ENCODE results near the gene ALKBH8.
A peak's percentile ranks its signal among the peaks of the same experiment; 100 is the strongest.

Gene ALKBH8, protein sequence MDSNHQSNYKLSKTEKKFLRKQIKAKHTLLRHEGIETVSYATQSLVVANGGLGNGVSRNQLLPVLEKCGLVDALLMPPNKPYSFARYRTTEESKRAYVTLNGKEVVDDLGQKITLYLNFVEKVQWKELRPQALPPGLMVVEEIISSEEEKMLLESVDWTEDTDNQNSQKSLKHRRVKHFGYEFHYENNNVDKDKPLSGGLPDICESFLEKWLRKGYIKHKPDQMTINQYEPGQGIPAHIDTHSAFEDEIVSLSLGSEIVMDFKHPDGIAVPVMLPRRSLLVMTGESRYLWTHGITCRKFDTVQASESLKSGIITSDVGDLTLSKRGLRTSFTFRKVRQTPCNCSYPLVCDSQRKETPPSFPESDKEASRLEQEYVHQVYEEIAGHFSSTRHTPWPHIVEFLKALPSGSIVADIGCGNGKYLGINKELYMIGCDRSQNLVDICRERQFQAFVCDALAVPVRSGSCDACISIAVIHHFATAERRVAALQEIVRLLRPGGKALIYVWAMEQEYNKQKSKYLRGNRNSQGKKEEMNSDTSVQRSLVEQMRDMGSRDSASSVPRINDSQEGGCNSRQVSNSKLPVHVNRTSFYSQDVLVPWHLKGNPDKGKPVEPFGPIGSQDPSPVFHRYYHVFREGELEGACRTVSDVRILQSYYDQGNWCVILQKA

DNA sequence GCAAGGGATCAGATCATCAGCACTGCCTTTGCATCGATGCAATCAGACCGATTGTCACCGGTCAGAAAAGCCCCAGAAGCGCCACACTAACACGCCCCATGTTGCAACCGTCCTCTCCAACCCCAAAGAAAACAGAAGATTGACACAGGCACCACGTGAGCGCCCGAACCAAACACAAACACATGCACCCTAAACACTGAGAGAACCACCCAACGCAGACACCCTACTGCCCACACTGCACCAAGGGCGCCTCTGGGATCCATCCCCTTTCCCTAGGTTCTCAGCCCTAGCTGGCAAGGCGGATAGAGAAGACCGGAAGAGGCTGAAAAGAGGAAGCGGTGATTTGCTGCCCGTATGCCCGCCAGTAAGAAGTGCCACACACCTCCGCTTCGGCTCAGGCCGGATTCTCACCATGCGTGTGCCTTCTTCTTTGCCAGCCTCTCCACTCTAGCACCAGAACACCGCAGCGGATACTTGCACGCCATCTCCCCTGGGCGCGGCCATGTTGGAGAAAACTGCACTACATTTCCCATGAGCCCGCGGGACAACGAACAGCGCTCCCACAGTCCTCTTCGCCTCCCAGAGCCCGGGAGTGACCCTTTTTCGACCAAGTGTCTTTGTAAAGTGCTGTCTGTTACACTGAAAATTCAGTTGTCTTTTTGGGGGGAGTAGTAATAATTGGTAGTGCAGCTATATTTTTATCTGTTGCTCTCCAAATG is at the start of gene ALKBH8:
ALKBH8 (minus strand) TSS at position 517 of the 719 bp plus-strand sequence. CDS start 4,842 bp downstream, outside the sequence.
- peak within 1 kb of the TSS; percentile 68 for H3K4me3 ChIP-seq (ENCODE audit: control insufficient read depth, low read depth, low read length)
- no peak for TF ChIP-seq CTCF (IDR thresholded peaks at IDR 0.05; ENCODE audit: control insufficient read depth, insufficient read depth, low read depth, low read length, missing control alignments)
- no peak for DNase-seq (ENCODE audit: low read depth)

DNA sequence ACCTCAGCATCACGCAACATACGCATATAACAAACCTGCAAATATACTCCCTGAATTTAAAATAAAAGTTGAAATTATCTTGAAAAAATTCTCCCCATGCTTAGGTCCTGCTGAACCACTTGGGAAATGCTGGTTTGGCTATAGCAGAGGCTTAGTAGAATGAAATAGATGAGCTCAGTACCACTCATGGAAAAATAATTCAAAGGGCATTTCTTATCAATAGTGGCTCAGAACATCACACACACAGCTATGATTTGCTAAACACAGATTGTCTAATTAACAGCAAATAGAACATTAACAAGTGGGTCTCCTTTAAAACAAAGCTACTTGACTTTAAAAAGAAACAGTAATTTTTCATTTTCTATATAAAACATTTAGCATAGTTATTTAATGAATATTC is 46.9 kb upstream of the ALKBH8 start:
- DNase-seq (ENCODE audit: low read depth), result no peak
- H3K4me3 ChIP-seq (ENCODE audit: control insufficient read depth, low read depth, low read length), result no peak overlapping the region

GRCh38 chr11:107609400-107610218 is 44.1 kb upstream of the ALKBH8 start:
- H3K4me3 ChIP-seq (ENCODE audit: control insufficient read depth, low read depth, low read length), result no peak overlapping the region
- no peak for TF ChIP-seq CTCF (IDR thresholded peaks at IDR 0.05; ENCODE audit: control insufficient read depth, insufficient read depth, low read depth, low read length, missing control alignments)
- DNase-seq (ENCODE audit: low read depth), result no peak

More for the DNA sequence above, 46.9 kb upstream of the ALKBH8 start:
- TF ChIP-seq CTCF (IDR thresholded peaks at IDR 0.05; ENCODE audit: control insufficient read depth, insufficient read depth, low read depth, low read length, missing control alignments), result no peak

GRCh38 chr11:107608809-107609208 is 43.3 kb upstream of the ALKBH8 start:
- DNase-seq (ENCODE audit: low read depth), result no peak
- no peak overlapping the region for H3K4me3 ChIP-seq (ENCODE audit: control insufficient read depth, low read depth, low read length)
- TF ChIP-seq CTCF (IDR thresholded peaks at IDR 0.05; ENCODE audit: control insufficient read depth, insufficient read depth, low read depth, low read length, missing control alignments), result no peak

- no peak overlapping the region for H3K4me3 ChIP-seq (ENCODE audit: control insufficient read depth, low read depth, low read length)
- peak; percentile 15 for TF ChIP-seq CTCF (IDR thresholded peaks at IDR 0.05; ENCODE audit: control insufficient read depth, insufficient read depth, low read depth, low read length, missing control alignments)
- no peak for DNase-seq (ENCODE audit: low read depth)
These were observed 40.6 kb upstream of the ALKBH8 start for GRCh38 chr11:107606141-107606540.
